WTC11 (cell line): Measurements from ENCODE around the gene TIGD1. TPM values are rescaled to one million over a fixed set of nuclear protein-coding genes. Genes with fewer than 3 reads are reported as not detected.
A peak's percentile ranks its signal among the peaks of the same experiment; 100 is the strongest.

Source experiments
- ATAC-seq: fragments of 200-7000 bp; cut with Tn5 transposase; 2 replicates; pipeline ENCODE4 v1.10.0; 2021; ENCODE audit warnings: mild to moderate bottlenecking, moderate library complexity
- CTCF ChIA-PET: fragments of 300-600 bp; sonication (Branson Sonifier 250); formaldehyde crosslinking; loops from one replicate; lab custom pipeline; 2021; ENCODE audit warnings: antibody characterized with exemption; lab: Charles Lee
- POLR2A ChIA-PET: fragments of 350-600 bp; sonication (Branson Sonifier 250); formaldehyde crosslinking; loops from one replicate; lab custom pipeline; 2021; ENCODE audit warnings: antibody characterized with exemption; lab: Charles Lee
- DNase-seq: peaks from one replicate; pipeline ENCODE4 v3.0.0; 2021; ENCODE audit warnings: low spot score
- H3K27ac Mint-ChIP-seq: 2 replicates; pipeline ENCODE4 v1.8.0; 2021; ENCODE audit warnings: mixed read lengths
- H3K27me3 Mint-ChIP-seq: 2 replicates; pipeline ENCODE4 v1.8.0; 2021; ENCODE audit warnings: low read depth, mild to moderate bottlenecking, moderate library complexity, mixed read lengths
- H3K36me3 Mint-ChIP-seq: 2 replicates; pipeline ENCODE4 v1.8.0; 2021; ENCODE audit warnings: mixed read lengths
- H3K4me1 Mint-ChIP-seq: 2 replicates; pipeline ENCODE4 v1.8.0; 2022; ENCODE audit warnings: mixed read lengths
- H3K4me3 Mint-ChIP-seq: 2 replicates; pipeline ENCODE4 v1.8.0; 2021; ENCODE audit warnings: mild to moderate bottlenecking, moderate library complexity, mixed read lengths
- H3K9me3 Mint-ChIP-seq: 2 replicates; pipeline ENCODE4 v1.8.0; 2021; ENCODE audit warnings: mixed read lengths
- ARID4B ChIP-seq: sonication (generic); formaldehyde crosslinking; IDR thresholded peaks from 2 replicates; pipeline ENCODE4 v1.8.0; 2023; ENCODE audit warnings: missing genetic modification reagents, mild to moderate bottlenecking, borderline replicate concordance
- CREM ChIP-seq: sonication (generic); formaldehyde crosslinking; IDR thresholded peaks from 2 replicates; pipeline ENCODE4 v1.8.1; 2022; ENCODE audit warnings: mild to moderate bottlenecking, missing genetic modification reagents, moderate library complexity
- FOXK1 ChIP-seq: sonication (generic); formaldehyde crosslinking; IDR thresholded peaks from 2 replicates; pipeline ENCODE4 v1.8.0; 2022; ENCODE audit warnings: mild to moderate bottlenecking, moderate library complexity, missing genetic modification reagents
- HMGXB4 ChIP-seq: sonication (generic); formaldehyde crosslinking; IDR thresholded peaks from 2 replicates; pipeline ENCODE4 v1.8.1; 2023; ENCODE audit warnings: mild to moderate bottlenecking, moderate library complexity, missing genetic modification reagents
- IRF1 ChIP-seq: sonication (generic); formaldehyde crosslinking; IDR thresholded peaks from 2 replicates; pipeline ENCODE4 v1.8.0; 2023; ENCODE audit warnings: missing genetic modification reagents
- KAT7 ChIP-seq: sonication (generic); formaldehyde crosslinking; IDR thresholded peaks from 2 replicates; pipeline ENCODE4 v1.8.1; 2023; ENCODE audit warnings: missing genetic modification reagents, mild to moderate bottlenecking, borderline replicate concordance
- MXD4 ChIP-seq: fragments of 250-450 bp; sonication (Bioruptor Pico); IDR thresholded peaks from 2 replicates; pipeline ENCODE4 v1.8.0; 2021; ENCODE audit warnings: mild to moderate bottlenecking, moderate library complexity, borderline replicate concordance
- NFE2L1 ChIP-seq: sonication (generic); formaldehyde crosslinking; IDR thresholded peaks from 2 replicates; pipeline ENCODE4 v1.8.1; 2023; ENCODE audit warnings: missing genetic modification reagents
- NFYB ChIP-seq: sonication (generic); formaldehyde crosslinking; conservative IDR thresholded peaks from 2 replicates; pipeline ENCODE4 v1.8.0; 2022; ENCODE audit warnings: low read depth, missing genetic modification reagents
- RORB ChIP-seq: fragments of 250-450 bp; sonication (Bioruptor Pico); IDR thresholded peaks from 2 replicates; pipeline ENCODE4 v1.9.0; 2021; ENCODE audit warnings: mild to moderate bottlenecking
- SMAD3 ChIP-seq: sonication (generic); formaldehyde crosslinking; IDR thresholded peaks from 2 replicates; pipeline ENCODE4 v1.8.0; 2022; ENCODE audit warnings: missing genetic modification reagents, mild to moderate bottlenecking, borderline replicate concordance
- SP1 ChIP-seq: sonication (generic); formaldehyde crosslinking; conservative IDR thresholded peaks from 2 replicates; pipeline ENCODE4 v1.8.1; 2022; ENCODE audit warnings: missing genetic modification reagents
- TCF7 ChIP-seq: sonication (generic); formaldehyde crosslinking; IDR thresholded peaks from 2 replicates; pipeline ENCODE4 v1.8.0; 2022; ENCODE audit warnings: mild to moderate bottlenecking, low read depth, missing genetic modification reagents, moderate library complexity
- ZBTB21 ChIP-seq: sonication (generic); formaldehyde crosslinking; IDR thresholded peaks from 2 replicates; pipeline ENCODE4 v1.8.1; 2023; ENCODE audit warnings: mild to moderate bottlenecking, missing genetic modification reagents, borderline replicate concordance
- ZNF232 ChIP-seq: sonication (generic); formaldehyde crosslinking; IDR thresholded peaks from 2 replicates; pipeline ENCODE4 v1.8.0; 2022; ENCODE audit warnings: mild to moderate bottlenecking, missing genetic modification reagents
- ZNF263 ChIP-seq: sonication (generic); formaldehyde crosslinking; IDR thresholded peaks from 2 replicates; pipeline ENCODE4 v1.8.1; 2022; ENCODE audit warnings: low read depth, mild to moderate bottlenecking, moderate library complexity, missing genetic modification reagents
- total RNA-seq: library from RNA; stranded (reverse); gene quantifications from 3 replicates; pipeline ENCODE4 v1.2.3, GENCODE V29; 2021
- TF ChIP-seq, protein P1 (sequence below): sonication (generic); formaldehyde crosslinking; IDR thresholded peaks from 2 replicates; pipeline ENCODE4 v1.8.1; 2022; ENCODE audit warnings: low read depth, missing genetic modification reagents, borderline replicate concordance

TIGD1 gene
- total RNA-seq, 1 experiment from 2014 or later = 9.0 TPM

GRCh38 chr2:232503809-232504323, 46.5 kb downstream of the TIGD1 start (continued):
- TF ChIP-seq RORB (CRISPR knock-in tag) = no peak
- no peak for TF ChIP-seq NFE2L1 (CRISPR knock-in tag)
- no peak for TF ChIP-seq FOXK1
- no peak for TF ChIP-seq ZNF232 (CRISPR knock-in tag)
- TF ChIP-seq SMAD3 (CRISPR knock-in tag) = no peak
- no peak for TF ChIP-seq ARID4B
- no peak for TF ChIP-seq TCF7
- no peak for TF ChIP-seq NFYB (CRISPR knock-in tag)
- no peak for TF ChIP-seq MXD4 (CRISPR knock-in tag)
- TF ChIP-seq, all 79 proteins: peak for 0

DNA sequence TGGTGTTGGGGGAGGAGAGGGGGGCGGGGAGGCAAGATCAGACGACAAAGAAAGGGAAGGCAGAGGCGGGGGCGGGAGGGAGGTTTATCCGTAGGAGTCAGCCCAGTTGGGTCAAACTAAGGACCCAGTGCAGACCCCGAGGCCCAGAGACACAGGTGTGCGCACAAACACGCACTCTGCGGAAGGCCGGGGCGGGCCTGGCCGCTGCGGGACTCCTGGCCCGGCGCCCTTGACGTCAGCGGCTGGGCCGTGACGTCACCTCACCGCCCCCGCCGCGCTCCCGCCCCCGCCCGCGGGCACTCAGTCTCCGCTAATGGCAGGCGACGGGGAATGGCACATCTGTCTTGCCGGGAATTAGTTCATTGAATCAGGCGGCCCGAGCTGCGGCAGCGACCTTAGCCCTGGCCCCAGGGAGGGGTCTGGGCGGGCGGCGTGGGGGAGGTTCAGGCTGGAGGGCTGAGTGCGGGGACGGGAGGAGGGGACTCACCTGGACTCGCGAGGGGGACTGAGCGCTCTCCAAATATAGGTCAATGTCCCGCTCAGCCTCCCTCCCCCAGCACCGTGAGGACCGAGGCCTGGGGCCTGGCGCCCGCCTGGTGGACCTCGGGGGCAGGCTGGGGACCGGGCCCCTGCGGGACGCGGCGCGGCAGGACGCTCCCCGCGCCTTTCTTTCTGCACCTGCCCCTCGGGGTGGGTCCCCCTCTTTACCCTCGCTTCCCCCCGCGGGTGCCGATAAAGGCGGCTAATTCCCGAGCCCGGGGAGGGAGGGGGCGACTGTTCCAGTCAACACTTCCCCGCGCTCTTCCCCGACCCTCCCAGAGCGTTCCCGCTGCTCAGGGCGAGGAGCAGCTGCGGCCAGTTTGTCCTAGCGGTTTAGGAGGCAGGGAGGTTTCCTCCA, 47.2 kb downstream of the TIGD1 start:
- no peak for TF ChIP-seq ZNF263 (CRISPR knock-in tag)
- TF ChIP-seq CREM (CRISPR knock-in tag) = peak; percentile 83; the same call in 1 of the 2 replicates
- TF ChIP-seq, protein P1, sequence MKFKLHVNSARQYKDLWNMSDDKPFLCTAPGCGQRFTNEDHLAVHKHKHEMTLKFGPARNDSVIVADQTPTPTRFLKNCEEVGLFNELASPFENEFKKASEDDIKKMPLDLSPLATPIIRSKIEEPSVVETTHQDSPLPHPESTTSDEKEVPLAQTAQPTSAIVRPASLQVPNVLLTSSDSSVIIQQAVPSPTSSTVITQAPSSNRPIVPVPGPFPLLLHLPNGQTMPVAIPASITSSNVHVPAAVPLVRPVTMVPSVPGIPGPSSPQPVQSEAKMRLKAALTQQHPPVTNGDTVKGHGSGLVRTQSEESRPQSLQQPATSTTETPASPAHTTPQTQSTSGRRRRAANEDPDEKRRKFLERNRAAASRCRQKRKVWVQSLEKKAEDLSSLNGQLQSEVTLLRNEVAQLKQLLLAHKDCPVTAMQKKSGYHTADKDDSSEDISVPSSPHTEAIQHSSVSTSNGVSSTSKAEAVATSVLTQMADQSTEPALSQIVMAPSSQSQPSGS (CRISPR knock-in tag) = no peak
- TF ChIP-seq IRF1 (CRISPR knock-in tag) = 0 out of 2 replicates have a peak, but pooled peaks have one; percentile 27
- peak; percentile 99 for TF ChIP-seq ZBTB21 (CRISPR knock-in tag)
- peak; percentile 30; the same call in 1 of the 2 replicates for TF ChIP-seq HMGXB4 (CRISPR knock-in tag)
- TF ChIP-seq SP1 (CRISPR knock-in tag) = 0 out of 2 replicates have a peak, but pooled peaks have one; percentile 15
- no peak for TF ChIP-seq KAT7 (CRISPR knock-in tag)
- TF ChIP-seq MXD4 (CRISPR knock-in tag) = no peak
- Mint-ChIP-seq H3K4me1 (peaks cover 22% of the 10 kb centered on the region), H3K27me3 (peaks cover 53% of the 10 kb centered on the region), H3K9me3 (no peaks in the 10 kb centered on the region), H3K27ac (no peak overlapping the region), H3K36me3 (no peaks in the 10 kb centered on the region), H3K4me3 (peak overlapping the region; percentile 95)
- ATAC-seq (peak; percentile 29), DNase-seq (peak; percentile 67)
- ChIA-PET CTCF (interaction anchor here (1.0 to 3.2 kb wide), 5 partner anchors 18 to 58 kb away, joined by 3 to 33 read pairs (median 8); partner anchors contain the start of gene PRSS56), POLR2A (interaction anchor here (1.0 kb wide), 1 partner anchor 47 kb away, joined by 3 read pairs; the partner anchor contains the start of genes EIF4E2 and TIGD1)
